ENCODE measurements around the gene CDK8.

The CDK8 gene

DNA sequence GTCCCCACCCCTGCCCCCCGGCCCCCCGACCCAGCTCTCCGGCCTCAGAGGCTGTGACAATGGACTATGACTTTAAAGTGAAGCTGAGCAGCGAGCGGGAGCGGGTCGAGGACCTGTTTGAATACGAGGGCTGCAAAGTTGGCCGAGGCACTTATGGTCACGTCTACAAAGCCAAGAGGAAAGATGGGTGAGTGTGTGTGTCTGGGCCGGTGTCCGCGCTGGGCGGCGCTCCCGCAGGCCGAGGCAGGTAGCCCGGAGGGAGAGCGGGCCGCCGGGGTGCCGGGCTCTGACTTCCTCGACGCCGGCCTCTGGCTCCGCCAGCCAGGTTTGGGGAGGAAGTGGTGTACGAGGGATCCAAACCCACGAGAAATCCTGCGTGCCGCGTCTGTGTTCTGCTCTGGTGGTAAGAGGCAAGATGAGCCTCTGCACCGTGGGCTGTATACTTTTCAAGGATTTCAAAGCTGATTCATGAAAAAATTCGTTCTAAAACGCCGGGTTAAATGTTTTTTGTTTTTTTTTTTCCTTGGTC lies 718 bp downstream of the CDK8 start:
- no peaks in the 10 kb centered on the region for H3K36me3 ChIP-seq (ENCODE audit: low read length)
- H3F3A ChIP-seq (ENCODE audit: insufficient read depth) = no peaks in the 10 kb centered on the region; the same call in 1 of the 2 replicates
- H3K9me2 ChIP-seq (replicated peaks; ENCODE audit: insufficient read depth, low read length) = no peaks in the 10 kb centered on the region
- H3K27me3 ChIP-seq (ENCODE audit: low read length) = no peaks in the 10 kb centered on the region
- H3K4me2 ChIP-seq (ENCODE audit: low read depth, low read length, poor library complexity, severe bottlenecking) = peak overlapping the region; percentile 88
- peak overlapping the region; percentile 93 for H3K4me3 ChIP-seq (ENCODE audit: insufficient read depth, low read length, poor library complexity, severe bottlenecking)
- H4K20me1 ChIP-seq (ENCODE audit: low read depth, low read length) = peaks cover 28% of the 10 kb centered on the region
- peak overlapping the region; percentile 74 for H3K9ac ChIP-seq (ENCODE audit: low read length)
- H3K79me2 ChIP-seq (ENCODE audit: insufficient read depth, low read length) = peaks cover 52% of the 10 kb centered on the region
- H3K27ac ChIP-seq (ENCODE audit: low read depth, low read length) = no peak overlapping the region
- H2AFZ ChIP-seq (ENCODE audit: low read depth, low read length, severe bottlenecking) = peak overlapping the region; percentile 97
- TF ChIP-seq EZH2phosphoT487 (conservative IDR thresholded peaks at IDR 0.05; ENCODE audit: low read length) = no peak
- TF ChIP-seq CTCF (IDR thresholded peaks at IDR 0.05; ENCODE audit: insufficient read depth, low read length, poor library complexity, severe bottlenecking) = no peak
- no peaks in the 10 kb centered on the region for H3K9me3 ChIP-seq (ENCODE audit: insufficient read depth, low read length)

- peak overlapping the region; percentile 93 for H3K4me3 ChIP-seq (ENCODE audit: insufficient read depth, low read length, poor library complexity, severe bottlenecking)
- peak overlapping the region; percentile 74 for H3K9ac ChIP-seq (ENCODE audit: low read length)
- no peaks in the 10 kb centered on the region for H3K9me3 ChIP-seq (ENCODE audit: insufficient read depth, low read length)
- peak overlapping the region; percentile 88 for H3K4me2 ChIP-seq (ENCODE audit: low read depth, low read length, poor library complexity, severe bottlenecking)
- no peaks in the 10 kb centered on the region for H3K36me3 ChIP-seq (ENCODE audit: low read length)
- H4K20me1 ChIP-seq (ENCODE audit: low read depth, low read length) = peaks cover 31% of the 10 kb centered on the region
- peaks cover 56% of the 10 kb centered on the region for H3K79me2 ChIP-seq (ENCODE audit: insufficient read depth, low read length)
- H3K27me3 ChIP-seq (ENCODE audit: low read length) = no peaks in the 10 kb centered on the region
- H3K27ac ChIP-seq (ENCODE audit: low read depth, low read length) = no peak overlapping the region
- peak overlapping the region; percentile 43 for H2AFZ ChIP-seq (ENCODE audit: low read depth, low read length, severe bottlenecking)
- TF ChIP-seq CTCF (IDR thresholded peaks at IDR 0.05; ENCODE audit: insufficient read depth, low read length, poor library complexity, severe bottlenecking) (no peak), EZH2phosphoT487 (conservative IDR thresholded peaks at IDR 0.05; ENCODE audit: low read length) (no peak)
- H3K9me2 ChIP-seq (replicated peaks; ENCODE audit: insufficient read depth, low read length) = no peaks in the 10 kb centered on the region
- H3F3A ChIP-seq (ENCODE audit: insufficient read depth) = no peaks in the 10 kb centered on the region; the same call in 1 of the 2 replicates
These were observed 1.2 kb downstream of the CDK8 start for GRCh38 chr13:26255115-26255514.

- peak overlapping the region; percentile 93 for H3K4me3 ChIP-seq (ENCODE audit: insufficient read depth, low read length, poor library complexity, severe bottlenecking)
- no peaks in the 10 kb centered on the region for H3K9me2 ChIP-seq (replicated peaks; ENCODE audit: insufficient read depth, low read length)
- H3K9ac ChIP-seq (ENCODE audit: low read length) = peak overlapping the region; percentile 74
- H2AFZ ChIP-seq (ENCODE audit: low read depth, low read length, severe bottlenecking) = no peak overlapping the region
- no peaks in the 10 kb centered on the region for H3K36me3 ChIP-seq (ENCODE audit: low read length)
- H3F3A ChIP-seq (ENCODE audit: insufficient read depth) = no peaks in the 10 kb centered on the region; the same call in 1 of the 2 replicates
- H3K9me3 ChIP-seq (ENCODE audit: insufficient read depth, low read length) = no peaks in the 10 kb centered on the region
- H3K27ac ChIP-seq (ENCODE audit: low read depth, low read length) = no peak overlapping the region
- TF ChIP-seq CTCF (IDR thresholded peaks at IDR 0.05; ENCODE audit: insufficient read depth, low read length, poor library complexity, severe bottlenecking) = peak; percentile 47
- no peak for TF ChIP-seq EZH2phosphoT487 (conservative IDR thresholded peaks at IDR 0.05; ENCODE audit: low read length)
- H3K4me2 ChIP-seq (ENCODE audit: low read depth, low read length, poor library complexity, severe bottlenecking) = peak overlapping the region; percentile 88
- peaks cover 62% of the 10 kb centered on the region for H3K79me2 ChIP-seq (ENCODE audit: insufficient read depth, low read length)
- no peaks in the 10 kb centered on the region for H3K27me3 ChIP-seq (ENCODE audit: low read length)
- H4K20me1 ChIP-seq (ENCODE audit: low read depth, low read length) = peaks cover 33% of the 10 kb centered on the region
These were observed 1.9 kb downstream of the CDK8 start for GRCh38 chr13:26255691-26256277.
